Prostate gland (tissue), 2 donors: Measurements from ENCODE around the gene RAVER2.

Experiments
- POLR2A ChIP-seq: fragments of 450-650 bp; IDR thresholded peaks from one replicate; pipeline ENCODE4 v1.6.1; 2016; ENCODE audit warnings: antibody characterized with exemption, mild to moderate bottlenecking
- POLR2AphosphoS5 ChIP-seq: sonication (generic); formaldehyde crosslinking; IDR thresholded peaks from one replicate; pipeline ENCODE4 v1.6.1; 2017; ENCODE audit warnings: antibody characterized with exemption
- TF ChIP-seq, protein P1 (sequence below), 4 experiments: fragments of 200-600 bp in 2 of 4; fragments of 450-650 bp in 2 of 4; sonication (generic) in 2 of 4; IDR thresholded peaks; 1 replicate in 3 of 4; 2 replicates in 1 of 4; pipeline ENCODE4 v1.5.1; 2016 to 2019; ENCODE audit warnings: antibody characterized with exemption in 4 of 4, mild to moderate bottlenecking in 2 of 4, moderate library complexity in 2 of 4

DNA sequence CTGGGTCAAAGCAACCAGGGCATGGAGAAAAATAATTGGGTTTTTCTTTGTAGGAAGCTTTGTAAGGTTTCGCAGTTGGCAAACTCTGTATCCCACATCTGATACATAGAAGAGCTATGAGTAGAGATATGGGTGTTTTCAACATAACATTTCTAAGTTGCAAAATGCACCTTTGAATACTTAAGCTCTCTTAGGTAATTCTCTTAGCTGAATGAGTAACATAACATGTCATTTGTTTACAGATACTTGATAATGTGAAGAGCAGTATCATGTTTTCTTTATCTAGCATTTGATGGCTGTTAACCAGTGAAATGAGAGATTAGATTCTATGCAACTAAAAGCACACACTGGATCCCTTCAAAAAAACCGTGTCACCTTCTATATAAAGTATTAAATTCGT is 21.6 kb downstream of the RAVER2 start:
- TF ChIP-seq, protein P1, sequence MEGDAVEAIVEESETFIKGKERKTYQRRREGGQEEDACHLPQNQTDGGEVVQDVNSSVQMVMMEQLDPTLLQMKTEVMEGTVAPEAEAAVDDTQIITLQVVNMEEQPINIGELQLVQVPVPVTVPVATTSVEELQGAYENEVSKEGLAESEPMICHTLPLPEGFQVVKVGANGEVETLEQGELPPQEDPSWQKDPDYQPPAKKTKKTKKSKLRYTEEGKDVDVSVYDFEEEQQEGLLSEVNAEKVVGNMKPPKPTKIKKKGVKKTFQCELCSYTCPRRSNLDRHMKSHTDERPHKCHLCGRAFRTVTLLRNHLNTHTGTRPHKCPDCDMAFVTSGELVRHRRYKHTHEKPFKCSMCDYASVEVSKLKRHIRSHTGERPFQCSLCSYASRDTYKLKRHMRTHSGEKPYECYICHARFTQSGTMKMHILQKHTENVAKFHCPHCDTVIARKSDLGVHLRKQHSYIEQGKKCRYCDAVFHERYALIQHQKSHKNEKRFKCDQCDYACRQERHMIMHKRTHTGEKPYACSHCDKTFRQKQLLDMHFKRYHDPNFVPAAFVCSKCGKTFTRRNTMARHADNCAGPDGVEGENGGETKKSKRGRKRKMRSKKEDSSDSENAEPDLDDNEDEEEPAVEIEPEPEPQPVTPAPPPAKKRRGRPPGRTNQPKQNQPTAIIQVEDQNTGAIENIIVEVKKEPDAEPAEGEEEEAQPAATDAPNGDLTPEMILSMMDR (IDR thresholded peaks at IDR 0.05) = no peak
- TF ChIP-seq POLR2A (no peak), POLR2AphosphoS5 (no peak)
